Activated effector memory CD4-positive, alpha-beta T cell treated with anti-CD3 and anti-CD28 coated beads, Interleukin-2, amount 50 U/mL, for 16 hours (primary cell): ENCODE data around the gene DNASE1.

Experiments
- DNase-seq: peaks from one replicate; pipeline ENCODE4 v3.0.0-alpha.2; 2020

The DNASE1 gene

DNA sequence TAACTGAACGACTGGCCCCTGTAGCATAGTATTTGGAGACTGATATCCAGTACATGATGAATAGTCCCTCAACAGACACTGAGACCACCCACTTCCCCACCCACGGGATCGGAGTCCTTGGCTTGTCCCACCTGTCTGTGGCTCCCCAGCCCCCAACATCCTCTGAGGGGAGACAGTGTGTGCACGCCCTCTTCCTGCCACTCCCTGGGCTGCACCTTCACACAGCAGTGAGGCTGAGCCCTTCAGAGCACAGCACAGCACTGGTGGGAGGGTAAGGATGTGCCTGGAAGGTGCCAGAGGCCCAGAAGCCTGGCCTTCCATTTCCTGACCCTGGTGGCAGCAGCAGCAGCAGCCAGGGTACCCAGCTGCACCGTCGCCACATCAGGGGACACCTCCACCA, 11.0 kb downstream of the DNASE1 start:
- no peak for DNase-seq

- no peak for DNase-seq
Observed at GRCh38 chr16:3668626-3669025, 14.1 kb downstream of the DNASE1 start.

DNA sequence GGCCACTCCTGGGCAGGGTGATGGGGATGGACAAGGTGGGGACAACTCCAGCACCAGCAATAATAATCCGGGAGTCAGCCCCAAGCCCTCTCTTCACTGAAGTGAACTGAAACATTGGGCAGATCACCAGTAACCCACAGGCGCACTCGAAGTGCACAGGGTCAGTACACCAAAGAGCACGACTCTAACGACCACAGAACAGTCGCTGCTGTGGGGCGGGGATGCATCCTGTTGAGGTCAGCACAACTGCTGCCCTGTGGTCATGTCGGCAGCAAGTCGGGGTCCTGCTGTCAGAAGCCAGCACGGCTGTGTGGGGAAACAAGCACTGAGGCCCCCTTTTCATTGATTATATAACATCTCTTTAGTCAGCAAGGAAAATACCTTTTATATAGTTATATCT, 14.6 kb downstream of the DNASE1 start:
- DNase-seq, result no peak

GRCh38 chr16:3670711-3671110, 16.2 kb downstream of the DNASE1 start:
- no peak for DNase-seq

DNA sequence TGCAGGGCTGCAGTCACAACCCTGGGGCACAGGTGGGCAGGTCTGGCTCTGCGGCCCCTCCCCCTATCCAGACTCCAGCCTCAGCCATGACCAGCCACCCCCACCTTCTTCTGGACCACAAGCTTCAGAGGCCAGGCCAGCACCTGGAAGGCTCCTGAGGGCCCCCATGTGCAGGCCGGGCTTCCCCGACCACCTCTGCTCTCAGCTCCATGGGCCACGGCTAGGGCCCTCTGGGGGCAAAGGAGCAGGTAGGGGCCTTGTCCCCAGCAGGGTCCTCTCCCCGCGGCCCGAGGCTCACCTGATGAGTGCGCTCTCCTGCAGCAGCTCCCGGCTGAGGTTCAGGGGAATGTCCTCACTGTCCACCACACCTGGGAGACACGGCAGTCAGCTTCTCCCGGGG, 16.9 kb downstream of the DNASE1 start:
- no peak for DNase-seq

DNA sequence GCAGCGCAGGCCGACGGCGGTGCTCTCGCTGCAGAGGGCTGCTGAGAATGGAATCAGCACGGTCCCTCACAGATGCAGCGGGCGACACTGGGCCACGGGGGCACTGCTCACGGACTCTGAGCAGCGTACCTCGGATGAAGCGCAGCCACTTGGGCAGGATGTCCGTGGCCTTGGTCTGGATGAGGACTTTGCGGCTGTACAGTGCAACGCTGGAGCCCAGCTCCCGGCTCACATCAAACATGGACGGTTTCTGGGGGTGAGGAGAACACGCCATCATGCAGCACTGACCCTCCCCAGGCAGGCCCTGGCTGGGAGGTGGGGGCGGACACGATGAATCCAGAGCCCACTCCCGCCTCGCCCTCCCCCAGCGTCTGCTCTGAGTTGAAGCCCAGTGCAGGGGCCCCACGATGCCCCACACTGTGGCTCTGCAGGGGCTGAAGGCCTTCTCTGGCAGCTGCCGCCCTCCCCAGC, 18.1 kb downstream of the DNASE1 start:
- no peak for DNase-seq

DNA sequence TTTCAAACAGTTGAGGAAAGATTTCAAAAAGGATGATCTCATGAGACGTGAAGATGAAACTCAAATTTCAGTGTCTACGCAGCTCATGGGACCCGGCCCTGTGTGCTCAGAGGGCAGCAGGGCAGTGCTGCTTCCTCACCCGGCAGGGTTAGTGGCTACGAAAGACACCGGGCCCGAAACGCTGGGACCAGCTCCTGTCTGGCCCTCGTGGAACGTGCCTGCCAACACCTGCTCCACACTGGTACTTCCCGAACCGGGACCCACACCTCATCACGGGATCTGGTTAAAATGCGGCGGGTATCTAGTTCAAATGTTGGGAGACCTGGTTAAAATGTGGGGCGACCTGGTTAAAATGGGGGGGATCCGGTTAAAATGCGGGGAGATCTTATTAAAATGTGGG, 18.7 kb downstream of the DNASE1 start:
- DNase-seq, result no peak

- DNase-seq, result no peak
Observed at GRCh38 chr16:3673676-3674377, 19.3 kb downstream of the DNASE1 start.

DNA sequence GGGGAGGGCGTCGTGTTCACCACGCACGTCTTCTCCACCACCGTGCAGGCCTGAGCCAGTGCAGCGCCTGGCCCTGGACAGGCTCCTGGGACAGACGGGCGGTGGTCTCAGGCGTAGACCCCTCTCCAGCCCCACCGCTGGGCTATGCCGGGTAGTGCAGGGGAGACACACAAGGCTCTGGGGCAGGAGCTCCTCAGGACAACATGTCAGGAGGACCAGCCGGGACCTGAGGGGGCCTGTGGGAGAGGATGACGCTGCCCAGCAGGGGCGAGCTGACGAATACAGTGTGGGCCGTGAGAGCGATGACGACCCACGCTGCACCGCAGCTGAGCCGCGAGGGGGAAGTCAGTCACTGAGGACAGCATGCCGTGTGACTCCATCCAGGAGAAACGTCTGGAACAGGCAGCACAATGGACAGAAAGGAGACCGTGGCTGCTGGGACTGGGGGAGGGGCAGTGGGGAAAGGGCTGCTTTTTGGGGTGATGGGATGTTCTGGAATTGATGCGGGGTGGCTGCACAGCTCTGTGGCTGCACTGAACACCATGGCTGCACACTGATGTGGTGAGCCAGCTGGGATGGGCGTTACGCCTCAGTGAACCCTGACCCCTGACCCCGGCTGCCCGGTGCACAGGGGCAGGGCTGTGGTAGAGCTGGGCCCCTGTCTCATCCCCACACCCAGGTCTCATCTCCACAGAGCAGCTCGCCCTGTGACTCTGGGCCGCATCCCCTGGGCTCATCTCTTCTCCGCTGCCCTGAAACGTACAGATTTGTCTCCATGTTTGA, 20.2 kb downstream of the DNASE1 start:
- no peak for DNase-seq

GRCh38 chr16:3675601-3676130, 21.2 kb downstream of the DNASE1 start:
- DNase-seq, result no peak

GRCh38 chr16:3677994-3678393, 23.5 kb downstream of the DNASE1 start:
- no peak for DNase-seq

GRCh38 chr16:3681206-3681605, 26.7 kb downstream of the DNASE1 start:
- no peak for DNase-seq

DNA sequence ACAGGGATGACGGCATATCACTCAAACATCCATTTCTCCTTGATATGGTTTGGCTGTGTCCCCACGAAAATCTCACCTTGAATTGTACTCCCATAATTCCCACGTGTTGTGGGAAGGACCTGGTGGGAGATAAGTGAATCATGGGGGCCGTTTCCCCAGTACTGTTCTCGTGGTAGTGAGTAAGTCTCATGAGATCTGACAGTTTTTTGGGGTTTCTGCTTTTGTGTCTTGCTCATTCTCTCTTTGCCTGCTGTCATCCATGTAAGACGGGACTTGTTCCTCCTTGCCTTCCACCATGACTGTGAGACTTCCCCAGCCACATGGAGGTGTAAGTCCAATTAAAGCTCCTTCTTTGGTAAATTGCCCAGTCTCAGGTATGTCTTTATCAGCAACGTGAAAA, 32.5 kb downstream of the DNASE1 start:
- DNase-seq, result no peak

DNA sequence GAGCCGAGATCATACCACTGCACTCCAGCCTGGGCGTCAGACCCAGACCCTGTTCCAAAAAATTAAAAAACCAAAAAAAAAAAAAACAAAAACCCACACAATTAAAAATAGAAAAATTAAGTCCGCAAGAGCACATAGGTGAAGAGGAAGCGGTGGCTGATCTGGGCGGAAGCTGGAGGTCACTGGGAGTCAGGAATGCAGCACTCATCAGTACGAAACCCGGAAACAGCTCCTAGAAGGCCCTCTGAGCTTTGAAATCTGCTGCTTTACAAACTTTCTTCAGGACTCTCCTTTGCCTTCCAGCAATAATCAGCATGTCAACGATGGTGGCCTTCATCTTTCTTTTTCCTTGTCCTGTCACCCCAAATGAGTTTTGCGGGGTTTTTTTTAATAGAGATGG, 33.3 kb downstream of the DNASE1 start:
- no peak for DNase-seq

GRCh38 chr16:3689731-3690130, 35.2 kb downstream of the DNASE1 start:
- DNase-seq, result no peak

DNA sequence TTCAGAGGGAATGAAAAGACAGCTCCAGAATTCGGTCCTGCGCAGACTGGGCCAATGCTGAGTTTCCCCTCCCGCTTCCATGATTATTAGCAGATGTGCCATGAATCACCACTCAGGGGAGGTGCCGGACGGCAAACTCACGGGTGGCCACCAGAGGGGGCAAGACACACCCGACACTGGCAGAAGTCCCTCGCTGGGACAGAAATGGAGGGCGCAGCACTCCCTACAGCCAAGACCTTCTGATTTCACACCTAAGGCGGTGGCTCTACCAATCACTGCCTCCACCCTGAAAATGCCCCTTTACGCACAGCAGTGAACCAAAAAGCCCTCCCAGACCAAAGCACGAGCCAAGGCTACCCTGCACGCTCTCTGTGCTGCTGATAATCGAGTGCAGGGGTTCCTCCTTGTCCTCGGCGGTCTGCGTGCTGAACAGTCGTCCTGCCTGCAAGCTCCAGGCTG, 36.0 kb downstream of the DNASE1 start:
- DNase-seq, result peak; percentile 93

DNA sequence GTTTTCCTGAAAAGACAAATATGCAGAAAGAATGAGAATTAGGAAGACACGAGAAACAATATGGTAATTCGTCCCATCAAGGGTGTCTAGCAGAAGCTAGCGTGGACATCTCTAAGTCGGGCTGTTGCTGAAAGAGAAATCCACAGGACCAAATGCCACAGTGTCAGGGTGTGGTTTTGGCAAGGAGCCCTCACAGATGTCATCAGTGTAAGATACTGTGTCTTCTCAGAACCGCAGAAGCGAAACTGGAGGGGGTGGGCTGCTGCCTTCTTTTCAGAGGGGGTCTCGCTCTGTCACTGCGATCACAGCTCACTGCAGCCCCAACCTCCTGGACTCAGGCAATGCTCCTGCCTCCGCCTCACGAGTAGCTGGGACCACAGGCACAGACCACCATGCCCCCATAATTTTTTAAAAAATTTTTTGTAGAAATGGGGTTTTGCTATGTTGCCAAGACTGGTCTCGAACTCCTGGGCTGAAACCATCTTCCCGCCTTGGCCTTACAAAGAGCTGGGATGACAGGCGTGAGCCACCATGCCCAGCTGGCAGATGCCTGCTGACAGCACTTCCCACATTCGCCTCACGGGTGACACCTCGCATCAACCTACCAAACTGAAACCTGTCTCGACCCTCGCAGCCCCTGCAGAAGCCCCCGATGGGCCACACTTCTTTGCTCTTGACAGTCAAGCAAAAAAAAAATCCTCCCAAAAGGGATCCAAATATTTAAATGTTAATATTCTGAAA, 36.7 kb downstream of the DNASE1 start:
- DNase-seq, result no peak

DNA sequence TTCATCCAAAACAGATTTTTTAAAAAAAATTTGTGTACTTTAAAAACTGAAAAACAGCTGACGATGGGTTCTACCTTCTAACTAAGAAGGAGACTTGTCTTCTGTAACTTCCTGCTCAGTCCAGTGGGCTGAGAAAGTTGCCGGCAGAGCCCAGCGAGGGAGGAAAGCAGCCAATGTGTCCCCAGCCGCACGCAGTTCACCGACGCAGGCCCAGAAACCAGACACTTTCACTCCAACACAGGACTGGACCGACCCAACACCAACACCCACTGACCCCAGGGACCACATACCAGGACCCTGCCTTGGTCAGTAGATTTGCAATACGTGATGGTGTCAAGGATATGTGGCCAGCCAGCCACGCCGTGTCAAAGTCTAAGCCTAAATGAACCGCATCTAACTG, 37.3 kb downstream of the DNASE1 start:
- no peak for DNase-seq

GRCh38 chr16:3694051-3694450, 39.6 kb downstream of the DNASE1 start:
- DNase-seq, result no peak

- no peak for DNase-seq
Observed at GRCh38 chr16:3695610-3696369, 41.3 kb downstream of the DNASE1 start.

- DNase-seq, result no peak
Observed at GRCh38 chr16:3696425-3697218, 42.1 kb downstream of the DNASE1 start.

DNA sequence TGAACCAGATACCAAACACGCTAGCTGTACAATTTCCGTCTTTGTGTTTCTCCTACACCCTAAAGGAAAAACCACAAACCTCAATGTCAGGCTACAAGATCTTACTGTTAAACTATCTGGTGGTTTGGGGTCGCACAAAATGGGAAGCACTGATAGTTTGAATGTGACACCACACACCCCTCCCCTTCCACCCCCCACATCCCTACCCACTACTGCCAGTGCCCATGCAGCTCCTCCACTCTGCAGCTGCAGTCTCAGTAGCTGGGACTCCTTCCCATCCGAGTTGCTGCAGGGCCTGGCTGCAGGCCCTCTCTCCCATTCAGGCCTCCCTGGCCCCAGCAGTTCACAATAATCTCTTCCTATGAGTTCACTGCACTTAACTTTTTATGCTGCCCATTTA, 44.5 kb downstream of the DNASE1 start:
- no peak for DNase-seq
